HL-60 (cell line): ENCODE data around the gene NRXN3.

Experiments
- DNase-seq, 2 experiments: peaks; one replicate each; pipeline ENCODE4 v3.0.0-alpha.2; 2010 to 2020; ENCODE audit warnings: low read depth in 1 of 2, low spot score in 1 of 2
- H3K27ac ChIP-seq: fragments of 250-450 bp; sonication (Bioruptor Pico); replicated peaks from 2 replicates; pipeline ENCODE4 v1.5.1; 2020; ENCODE audit warnings: mild to moderate bottlenecking, moderate library complexity
- H3K27me3 ChIP-seq: fragments of 250-450 bp; sonication (Bioruptor Pico); 2 replicates; pipeline ENCODE4 v1.5.1; 2021; ENCODE audit warnings: mild to moderate bottlenecking, moderate library complexity; ENCODE audit not compliant: insufficient read depth, poor library complexity, severe bottlenecking
- H3K4me3 ChIP-seq: replicated peaks from 2 replicates; pipeline ENCODE4 v1.5.1; 2011; ENCODE audit warnings: mild to moderate bottlenecking, control low read depth, low read length; ENCODE audit not compliant: insufficient read depth
- CTCF ChIP-seq: IDR thresholded peaks from one replicate; pipeline ENCODE4 v1.5.1; 2011; ENCODE audit warnings: low read length, control low read depth, inconsistent platforms; ENCODE audit not compliant: insufficient read depth
- GABPA ChIP-seq: IDR thresholded peaks from 2 replicates; pipeline ENCODE4 v1.6.1; 2012; ENCODE audit warnings: low read depth
- POLR2AphosphoS5 ChIP-seq: IDR thresholded peaks from 2 replicates; pipeline ENCODE4 v1.6.1; 2012; ENCODE audit warnings: low read depth
- REST ChIP-seq: IDR thresholded peaks from 2 replicates; pipeline ENCODE4 v1.6.1; 2012; ENCODE audit warnings: low read depth; ENCODE audit not compliant: insufficient replicate concordance
- SPI1 ChIP-seq: IDR thresholded peaks from 2 replicates; pipeline ENCODE4 v1.6.1; 2012; ENCODE audit warnings: low read depth, mild to moderate bottlenecking, borderline replicate concordance

NRXN3 gene

GRCh38 chr14:79094951-79095350 lies 924.8 kb downstream of the NRXN3 start:
- H3K27ac ChIP-seq: no peak overlapping the region
- no peak for TF ChIP-seq CTCF
- TF ChIP-seq REST: no peak
- no peak for TF ChIP-seq SPI1
- no peak for TF ChIP-seq GABPA
- TF ChIP-seq POLR2AphosphoS5: no peak

GRCh38 chr14:79096811-79097210 lies 926.6 kb downstream of the NRXN3 start:
- Histone ChIP-seq H3K4me3 (no peak overlapping the region), H3K27me3 (no peaks in the 10 kb centered on the region), H3K27ac (no peak overlapping the region)
- TF ChIP-seq SPI1 (no peak), REST (no peak), POLR2AphosphoS5 (no peak), GABPA (no peak), CTCF (no peak)
- DNase-seq: no peak

More at GRCh38 chr14:79094951-79095350, 924.8 kb downstream of the NRXN3 start:
- DNase-seq: no peak
- Histone ChIP-seq H3K27me3 (no peaks in the 10 kb centered on the region), H3K4me3 (no peak overlapping the region)

GRCh38 chr14:79098324-79098723 lies 928.2 kb downstream of the NRXN3 start:
- DNase-seq: no peak
- H3K4me3 ChIP-seq: no peak overlapping the region
- TF ChIP-seq POLR2AphosphoS5: no peak
- no peak for TF ChIP-seq GABPA
- no peak for TF ChIP-seq SPI1
- no peak for TF ChIP-seq CTCF
- no peak for TF ChIP-seq REST

More at GRCh38 chr14:79098324-79098723, 928.2 kb downstream of the NRXN3 start:
- Histone ChIP-seq H3K27me3 (no peaks in the 10 kb centered on the region), H3K27ac (no peak overlapping the region)
